Ascending aorta (tissue), 2 donors: Measurements from ENCODE around the gene CHKA. TPM values are rescaled to one million over a fixed set of nuclear protein-coding genes. Genes with fewer than 3 reads are reported as not detected.

Experiments
- DNase-seq, 2 donors: peaks; one replicate each; pipeline ENCODE4 v3.0.0-alpha.2; 2019; ENCODE audit warnings: low spot score in 2 of 2
- H3K27ac ChIP-seq, 2 donors: fragments of 200-600 bp; sonication (generic); one replicate each; pipeline ENCODE4 v1.5.1; 2016 to 2017; ENCODE audit warnings: mild to moderate bottlenecking in 1 of 2
- H3K27me3 ChIP-seq: fragments of 200-600 bp; sonication (generic); one replicate; pipeline ENCODE4 v1.5.1; 2017
- H3K36me3 ChIP-seq, 2 donors: fragments of 200-600 bp; sonication (generic); one replicate each; pipeline ENCODE4 v1.5.1; 2016
- H3K4me1 ChIP-seq, 2 donors: fragments of 200-600 bp; sonication (generic); one replicate each; pipeline ENCODE4 v1.5.1; 2016 to 2017; ENCODE audit warnings: mild to moderate bottlenecking in 1 of 2
- H3K4me3 ChIP-seq, 2 donors: fragments of 200-600 bp; sonication (generic); one replicate each; pipeline ENCODE4 v1.5.1; 2016 to 2017; ENCODE audit warnings: mild to moderate bottlenecking in 1 of 2
- H3K9me3 ChIP-seq, 2 donors: fragments of 200-600 bp; sonication (generic); one replicate each; pipeline ENCODE4 v1.5.1; 2016
- intact Hi-C: fragments of 100-400 bp; cut with DNase I; formaldehyde crosslinking; loops from one replicate; pipeline ENCODE4 v1.15.1; 2023
- total RNA-seq: library from RNA; depleted of rRNA; stranded (reverse); fragments of >200 nt; gene quantifications from one replicate; pipeline ENCODE4 v1.1.0, GENCODE V29; 2016
- TF ChIP-seq, protein P1 (sequence below), 3 experiments: fragments of 200-600 bp in 2 of 3; fragments of 450-650 bp in 1 of 3; sonication (generic) in 2 of 3; IDR thresholded peaks; one replicate each; pipeline ENCODE4 v1.5.1; 2016 to 2019; ENCODE audit warnings: antibody characterized with exemption in 3 of 3, mild to moderate bottlenecking in 1 of 3, moderate library complexity in 1 of 3

Gene CHKA
- total RNA-seq, 1 donor from 2014 or later: 10.1 TPM

GRCh38 chr11:68148071-68148805 lies 27.1 kb upstream of the CHKA start:
- no peaks in the 10 kb centered on the region for H3K27me3 ChIP-seq
- no peak for DNase-seq
- no peak overlapping the region for H3K4me3 ChIP-seq
- H3K27ac ChIP-seq: no peak overlapping the region
- peaks cover 0 to 6% of the 10 kb centered on the region in 2 donors for H3K4me1 ChIP-seq
- no peaks in the 10 kb centered on the region for H3K36me3 ChIP-seq
- intact Hi-C loops: no loop called here
- no peaks in the 10 kb centered on the region for H3K9me3 ChIP-seq
- TF ChIP-seq, protein P1, sequence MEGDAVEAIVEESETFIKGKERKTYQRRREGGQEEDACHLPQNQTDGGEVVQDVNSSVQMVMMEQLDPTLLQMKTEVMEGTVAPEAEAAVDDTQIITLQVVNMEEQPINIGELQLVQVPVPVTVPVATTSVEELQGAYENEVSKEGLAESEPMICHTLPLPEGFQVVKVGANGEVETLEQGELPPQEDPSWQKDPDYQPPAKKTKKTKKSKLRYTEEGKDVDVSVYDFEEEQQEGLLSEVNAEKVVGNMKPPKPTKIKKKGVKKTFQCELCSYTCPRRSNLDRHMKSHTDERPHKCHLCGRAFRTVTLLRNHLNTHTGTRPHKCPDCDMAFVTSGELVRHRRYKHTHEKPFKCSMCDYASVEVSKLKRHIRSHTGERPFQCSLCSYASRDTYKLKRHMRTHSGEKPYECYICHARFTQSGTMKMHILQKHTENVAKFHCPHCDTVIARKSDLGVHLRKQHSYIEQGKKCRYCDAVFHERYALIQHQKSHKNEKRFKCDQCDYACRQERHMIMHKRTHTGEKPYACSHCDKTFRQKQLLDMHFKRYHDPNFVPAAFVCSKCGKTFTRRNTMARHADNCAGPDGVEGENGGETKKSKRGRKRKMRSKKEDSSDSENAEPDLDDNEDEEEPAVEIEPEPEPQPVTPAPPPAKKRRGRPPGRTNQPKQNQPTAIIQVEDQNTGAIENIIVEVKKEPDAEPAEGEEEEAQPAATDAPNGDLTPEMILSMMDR (IDR thresholded peaks at IDR 0.05): no peak

- intact Hi-C loops: no loop called here
- TF ChIP-seq, protein P1 (IDR thresholded peaks at IDR 0.05): no peak
- H3K4me1 ChIP-seq: peaks cover 0 to 6% of the 10 kb centered on the region in 2 donors
- H3K36me3 ChIP-seq: no peaks in the 10 kb centered on the region
- no peaks in the 10 kb centered on the region for H3K27me3 ChIP-seq
- H3K9me3 ChIP-seq: no peaks in the 10 kb centered on the region
- DNase-seq: no peak
- no peak overlapping the region for H3K4me3 ChIP-seq
- H3K27ac ChIP-seq: no peak overlapping the region
Observed at GRCh38 chr11:68146704-68147474, 25.7 kb upstream of the CHKA start.

DNA sequence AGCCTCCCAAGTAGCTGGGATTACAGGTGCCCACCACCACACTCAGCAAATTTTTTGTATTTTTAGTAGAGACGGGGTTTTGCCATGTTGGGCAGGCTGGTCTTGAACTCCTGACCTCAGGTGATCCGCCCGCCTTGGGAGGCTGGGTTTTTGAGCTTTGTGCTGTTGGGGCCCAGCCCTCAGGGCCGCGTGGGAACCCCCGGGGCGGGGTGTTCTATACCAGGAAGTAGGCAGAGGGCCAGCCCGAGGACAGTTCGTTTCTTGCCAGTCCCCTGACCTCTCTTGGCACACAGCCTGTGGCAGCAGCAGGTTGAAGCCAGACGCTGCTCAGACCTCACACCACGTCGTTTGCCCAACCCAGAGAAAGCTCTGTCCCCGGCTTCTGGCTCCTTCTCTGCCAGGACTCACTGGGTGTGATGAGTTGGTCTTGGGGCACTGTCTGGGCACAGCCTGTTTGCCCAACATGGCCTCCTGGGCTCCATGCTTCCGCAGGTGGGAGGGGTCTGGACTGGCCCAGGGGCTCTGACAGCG lies 24.9 kb upstream of the CHKA start:
- TF ChIP-seq, protein P1 (IDR thresholded peaks at IDR 0.05): no peak
- intact Hi-C loops: no loop called here
- Histone ChIP-seq H3K9me3 (no peaks in the 10 kb centered on the region), H3K4me1 (peaks cover 0 to 6% of the 10 kb centered on the region in 2 donors), H3K27me3 (no peaks in the 10 kb centered on the region), H3K4me3 (no peak overlapping the region), H3K36me3 (no peaks in the 10 kb centered on the region), H3K27ac (no peak overlapping the region)
- peak; percentile 61 to 83 for DNase-seq

- no peak overlapping the region for H3K27ac ChIP-seq
Observed at GRCh38 chr11:68145120-68145866, 24.1 kb upstream of the CHKA start.

DNA sequence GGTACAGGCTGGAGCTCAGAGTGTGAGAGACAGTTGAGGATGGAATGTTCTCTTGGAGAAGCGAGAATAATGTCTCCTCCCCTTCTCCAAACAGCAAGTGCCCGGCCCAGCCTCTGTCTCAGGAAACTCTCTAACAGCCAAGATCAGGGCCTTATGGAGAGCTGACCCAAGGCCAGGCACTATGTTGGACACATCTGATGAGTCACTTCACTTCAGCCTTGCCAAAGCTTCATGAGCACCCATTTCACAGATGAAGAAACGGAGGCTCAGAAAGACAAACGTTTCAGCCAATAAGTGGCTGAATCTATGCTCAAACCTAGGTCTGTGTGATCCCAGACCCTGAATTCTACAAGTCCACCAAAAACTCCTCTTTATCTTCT lies 22.1 kb upstream of the CHKA start:
- Histone ChIP-seq H3K4me3 (no peak overlapping the region), H3K27me3 (no peaks in the 10 kb centered on the region), H3K27ac (no peak overlapping the region), H3K4me1 (peaks cover 0 to 6% of the 10 kb centered on the region in 2 donors), H3K36me3 (no peaks in the 10 kb centered on the region), H3K9me3 (no peaks in the 10 kb centered on the region)
- intact Hi-C loops: no loop called here
- DNase-seq: no peak
- TF ChIP-seq, protein P1 (IDR thresholded peaks at IDR 0.05): no peak

More at GRCh38 chr11:68145120-68145866, 24.1 kb upstream of the CHKA start:
- no peak overlapping the region for H3K4me3 ChIP-seq
- DNase-seq: no peak
- H3K9me3 ChIP-seq: no peaks in the 10 kb centered on the region
- H3K27me3 ChIP-seq: no peaks in the 10 kb centered on the region
- H3K36me3 ChIP-seq: no peaks in the 10 kb centered on the region
- TF ChIP-seq, protein P1 (IDR thresholded peaks at IDR 0.05): no peak
- H3K4me1 ChIP-seq: peaks cover 0 to 6% of the 10 kb centered on the region in 2 donors
- intact Hi-C loops: no loop called here
